HG03066 (cell line): ENCODE results near the gene FIZ1.

Source experiments
- ATAC-seq: cut with Tn5 transposase; IDR thresholded peaks from one replicate; pipeline ENCODE4 v1.9.1; 2021; ENCODE audit warnings: low read depth; ENCODE audit not compliant: unreplicated experiment

Gene FIZ1

DNA sequence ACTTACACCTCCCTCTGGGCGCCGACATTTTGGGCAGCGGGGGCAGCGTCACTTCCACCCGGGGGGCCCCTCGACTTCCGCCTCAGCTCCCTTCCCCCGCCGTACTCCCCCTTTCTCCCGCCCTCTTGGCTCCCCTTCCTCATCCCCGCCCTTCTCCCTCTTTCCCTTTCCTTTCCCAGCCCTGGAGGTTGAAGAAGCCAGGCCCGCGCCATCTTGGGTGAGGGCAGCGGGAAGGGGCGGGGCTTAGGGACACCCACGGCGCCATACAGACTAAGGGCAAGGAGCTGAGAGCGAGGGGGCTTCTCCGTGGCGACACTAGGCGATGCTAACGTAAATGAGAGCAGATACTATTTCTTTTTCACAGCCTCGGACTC lies at the start of gene FIZ1:
Gene FIZ1 (minus strand): TSS at position 50 of the 374 bp plus-strand sequence. CDS start 1,652 bp downstream, outside the sequence.
- peak; percentile 57 for ATAC-seq

DNA sequence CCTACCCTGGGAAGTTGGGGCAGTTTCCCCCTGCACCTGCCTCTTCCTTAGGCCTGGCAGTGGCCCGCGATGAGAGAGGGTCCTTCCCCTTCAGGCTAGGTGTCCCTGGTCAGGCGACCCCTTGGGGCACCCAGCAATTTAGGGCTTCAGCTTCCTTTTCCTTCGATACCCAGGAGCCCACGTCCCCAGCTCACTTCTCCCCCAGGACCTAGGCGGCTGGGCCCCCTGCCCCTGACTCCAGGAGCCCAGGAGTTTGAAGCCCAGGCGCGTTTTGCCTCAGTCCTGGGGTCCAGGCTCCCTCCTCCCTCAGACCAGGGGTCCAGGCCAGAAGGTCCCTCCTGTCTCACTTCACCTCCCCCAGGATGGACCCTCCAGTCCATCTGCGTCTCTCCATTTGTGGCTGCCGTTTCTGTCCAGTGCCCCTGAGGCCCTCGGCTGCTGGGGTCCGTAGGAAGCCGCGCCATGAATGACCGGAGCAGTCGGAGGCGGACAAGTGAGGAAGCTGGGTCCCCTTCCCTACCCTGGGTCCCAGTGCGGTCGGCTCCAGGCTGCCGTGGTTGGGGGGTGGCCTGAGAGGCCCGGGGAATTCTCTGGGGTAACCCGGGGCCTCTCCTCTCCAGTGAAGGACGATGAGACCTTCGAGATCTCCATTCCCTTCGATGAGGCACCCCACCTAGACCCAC lies 49.4 kb upstream of the FIZ1 start:
- no peak for ATAC-seq

- ATAC-seq, result no peak
Measured at GRCh38 chr19:55647732-55648584, 48.6 kb upstream of the FIZ1 start, which contains the start of gene CCDC106. CCDC106 (plus strand) TSS chr19:55648212; CDS start chr19:55649047, 835 bp downstream.

DNA sequence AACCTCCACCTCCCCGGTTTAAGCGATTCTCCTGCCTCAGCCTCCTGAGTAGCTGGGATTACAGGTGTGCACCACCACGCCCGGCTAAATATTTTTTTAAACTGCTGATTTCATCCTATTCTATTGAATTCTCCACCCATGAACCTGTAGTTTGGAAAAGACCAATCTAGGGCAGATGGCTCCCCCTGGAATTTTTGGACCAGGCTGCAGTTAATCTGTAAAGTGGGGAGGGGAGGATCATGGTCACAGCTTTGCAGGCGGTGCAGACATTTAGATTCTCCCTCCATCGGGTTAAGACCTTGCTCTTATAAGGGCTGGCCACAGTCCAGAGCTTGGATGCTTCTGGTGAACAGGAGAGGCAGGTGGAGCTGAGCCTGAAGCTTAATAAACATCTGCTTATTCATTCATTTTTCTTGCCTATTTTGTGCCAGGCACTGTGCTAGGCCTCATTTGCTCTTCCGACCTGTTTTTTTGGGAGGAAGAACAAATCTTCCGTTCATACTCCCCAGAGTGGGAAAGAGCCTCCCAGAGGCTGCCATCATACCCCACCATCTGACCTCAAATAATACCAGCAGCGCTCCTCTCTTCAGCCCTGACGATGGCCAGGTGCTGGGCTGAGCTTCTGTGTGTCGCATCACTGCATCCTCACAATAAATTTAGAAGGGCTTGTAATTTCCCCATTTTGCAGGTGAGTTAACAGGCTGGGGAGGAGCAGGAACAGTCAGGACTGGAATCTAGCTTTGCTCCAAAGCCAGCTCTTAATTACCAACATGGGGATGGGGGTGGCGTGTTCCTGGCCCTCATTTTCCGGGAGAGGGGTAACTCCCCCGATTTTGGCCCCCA lies 47.8 kb upstream of the FIZ1 start:
- no peak for ATAC-seq

DNA sequence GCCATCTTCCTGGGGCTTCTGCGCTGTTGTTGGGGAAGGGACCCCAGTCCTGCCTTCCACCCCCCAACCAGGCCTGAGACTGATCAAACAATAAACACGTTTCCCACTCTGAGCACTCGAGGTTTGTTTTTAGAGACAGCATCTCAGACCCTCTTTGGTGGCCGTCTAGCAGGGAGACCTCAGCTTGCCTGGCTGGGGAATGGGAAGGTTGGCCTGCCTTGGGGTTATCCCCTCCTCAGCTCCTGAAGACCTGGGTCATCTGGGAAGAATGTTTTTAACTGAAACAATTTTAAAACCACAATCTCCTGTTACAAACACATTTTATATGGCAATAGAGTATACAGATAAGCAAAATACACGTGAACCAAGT lies 46.2 kb upstream of the FIZ1 start:
- no peak for ATAC-seq

DNA sequence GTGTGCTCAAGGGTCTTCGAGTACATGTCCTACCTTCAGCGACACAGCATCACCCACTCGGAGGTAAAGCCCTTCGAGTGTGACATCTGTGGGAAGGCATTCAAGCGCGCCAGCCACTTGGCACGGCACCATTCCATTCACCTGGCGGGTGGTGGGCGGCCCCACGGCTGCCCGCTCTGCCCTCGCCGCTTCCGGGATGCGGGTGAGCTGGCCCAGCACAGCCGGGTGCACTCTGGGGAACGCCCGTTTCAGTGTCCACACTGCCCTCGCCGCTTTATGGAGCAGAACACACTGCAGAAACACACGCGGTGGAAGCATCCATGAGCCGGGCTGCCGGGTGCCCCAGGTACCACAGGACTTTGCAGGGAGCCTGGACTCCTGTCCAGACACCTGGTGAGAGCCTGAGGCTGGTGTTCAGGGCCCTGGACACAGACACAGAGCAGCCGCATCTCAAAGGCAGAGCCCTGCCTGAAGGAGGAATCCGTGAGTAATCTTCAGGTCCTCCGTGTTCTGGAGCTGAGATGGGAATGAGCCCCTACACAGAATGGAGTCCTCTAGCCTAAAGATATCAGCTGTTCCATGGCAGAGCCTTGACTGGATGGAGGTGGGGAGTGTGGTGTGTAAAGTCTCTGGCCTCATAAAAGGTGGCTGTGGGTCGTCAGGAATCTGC lies 45.7 kb upstream of the FIZ1 start:
- ATAC-seq, result no peak

DNA sequence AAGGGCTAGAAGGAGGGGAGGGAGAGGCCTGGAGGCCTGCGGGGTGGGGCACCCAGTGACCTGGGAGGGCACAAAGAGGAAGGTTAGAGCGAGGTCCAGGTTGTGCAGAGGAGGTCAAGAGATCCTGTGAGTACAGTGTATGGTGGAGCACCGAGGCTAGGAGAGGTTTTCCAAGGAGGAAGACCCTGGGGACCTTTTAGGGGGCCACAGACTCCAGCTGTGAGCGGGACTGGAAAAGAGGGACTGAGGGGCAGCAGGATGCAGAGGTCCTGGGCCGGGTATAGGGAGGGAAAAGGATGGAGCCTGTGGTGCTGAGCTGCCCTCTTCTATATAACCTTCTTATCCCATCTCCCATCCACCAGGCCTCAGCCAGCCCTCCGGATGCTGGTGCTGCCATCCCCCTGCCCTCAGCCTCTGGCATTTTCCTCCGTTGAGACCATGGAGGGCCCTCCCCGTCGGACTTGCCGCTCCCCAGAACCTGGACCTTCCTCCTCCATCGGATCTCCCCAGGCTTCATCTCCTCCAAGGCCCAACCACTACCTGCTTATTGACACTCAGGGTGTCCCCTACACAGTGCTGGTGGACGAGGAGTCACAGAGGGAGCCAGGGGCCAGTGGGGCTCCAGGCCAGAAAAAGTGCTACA lies 45.0 kb upstream of the FIZ1 start:
- no peak for ATAC-seq

GRCh38 chr19:55643887-55644176 lies 44.5 kb upstream of the FIZ1 start:
- no peak for ATAC-seq

GRCh38 chr19:55643003-55643886 lies 43.9 kb upstream of the FIZ1 start, which contains the start of gene ZNF581:
ZNF581 (plus strand) TSS chr19:55643649; CDS start chr19:55644572, 923 bp downstream.
- ATAC-seq, result peak; percentile 32

DNA sequence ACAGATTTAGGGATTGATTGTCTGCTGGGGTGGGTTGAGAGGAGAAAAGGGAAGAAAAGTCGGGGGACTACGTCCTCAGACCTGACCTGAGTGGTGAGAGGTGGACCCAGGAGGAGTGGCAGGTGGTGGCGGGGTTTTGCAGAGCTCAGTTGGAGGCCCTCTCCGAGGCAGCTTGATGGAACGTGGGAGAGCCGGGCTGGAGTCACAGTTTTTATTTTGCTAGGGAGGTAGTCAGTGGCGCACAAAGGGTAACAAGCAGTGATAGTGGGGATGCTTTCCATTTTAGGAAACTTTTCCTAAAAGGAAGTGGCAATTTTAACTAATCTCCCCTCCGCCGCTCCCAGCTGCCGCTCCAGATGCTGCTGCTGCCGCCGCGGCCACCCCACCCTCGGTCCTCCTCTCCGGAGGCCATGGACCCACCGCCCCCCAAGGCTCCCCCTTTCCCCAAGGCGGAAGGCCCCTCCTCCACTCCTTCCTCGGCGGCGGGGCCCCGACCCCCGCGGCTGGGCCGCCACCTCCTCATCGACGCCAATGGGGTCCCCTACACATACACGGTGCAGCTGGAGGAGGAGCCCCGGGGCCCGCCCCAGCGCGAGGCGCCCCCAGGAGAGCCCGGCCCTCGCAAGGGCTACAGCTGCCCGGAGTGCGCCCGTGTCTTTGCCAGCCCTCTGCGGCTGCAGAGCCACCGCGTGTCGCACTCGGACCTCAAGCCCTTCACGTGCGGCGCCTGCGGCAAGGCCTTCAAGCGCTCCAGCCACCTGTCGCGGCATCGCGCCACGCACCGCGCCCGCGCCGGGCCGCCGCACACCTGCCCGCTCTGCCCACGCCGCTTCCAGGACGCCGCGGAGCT lies 43.1 kb upstream of the FIZ1 start:
- ATAC-seq, result no peak

- no peak for ATAC-seq
Measured at GRCh38 chr19:55641426-55642152, 42.3 kb upstream of the FIZ1 start.

DNA sequence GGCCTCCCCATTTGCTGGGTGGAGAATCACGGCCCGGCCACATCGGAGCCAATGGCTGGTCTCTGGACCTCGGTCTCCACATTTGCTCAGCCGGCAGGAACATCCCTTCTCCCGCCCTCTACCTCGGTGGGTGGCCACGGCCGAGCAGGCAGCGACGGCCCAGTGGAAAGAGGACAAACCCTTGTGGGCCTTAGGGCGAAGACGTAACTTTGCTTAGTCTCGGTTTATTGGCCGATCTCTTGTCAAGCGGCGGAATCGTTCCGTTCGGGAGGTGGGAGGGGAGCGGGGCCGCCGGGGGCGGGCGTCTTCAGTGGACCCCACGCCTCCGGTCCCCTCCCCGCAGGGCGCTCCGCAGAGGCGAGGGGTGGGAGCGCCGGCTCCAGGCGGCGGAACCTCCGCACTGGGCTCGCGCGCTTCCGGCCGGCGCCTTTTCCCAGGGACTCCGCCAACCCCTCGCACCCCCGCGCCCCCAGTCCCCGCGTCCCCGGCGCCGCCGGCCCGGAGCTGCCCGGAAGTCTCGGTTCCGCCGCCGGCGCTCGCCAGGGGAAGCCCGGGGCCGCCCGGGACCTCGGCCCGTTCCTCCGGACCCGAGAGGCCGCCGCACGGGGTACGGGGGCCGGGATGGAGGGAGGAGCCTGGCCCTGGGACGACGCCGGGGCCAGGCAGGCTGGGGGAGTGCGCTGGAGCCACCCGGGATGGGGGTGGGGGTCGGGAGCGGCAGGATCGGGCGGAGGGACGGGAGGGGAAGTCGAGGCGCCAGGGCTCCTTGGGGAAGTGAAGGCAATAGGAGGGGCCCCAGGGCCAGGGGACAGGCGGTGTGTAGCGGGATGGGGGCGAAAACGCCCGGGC lies 41.5 kb upstream of the FIZ1 start, which contains the start of gene ZNF580:
Gene ZNF580 (plus strand): TSS at position 426 of the 849 bp plus-strand sequence. CDS start 1,507 bp downstream, outside the sequence.
- ATAC-seq, result no peak

- no peak for ATAC-seq
Measured at GRCh38 chr19:55640043-55640576, 40.8 kb upstream of the FIZ1 start.

DNA sequence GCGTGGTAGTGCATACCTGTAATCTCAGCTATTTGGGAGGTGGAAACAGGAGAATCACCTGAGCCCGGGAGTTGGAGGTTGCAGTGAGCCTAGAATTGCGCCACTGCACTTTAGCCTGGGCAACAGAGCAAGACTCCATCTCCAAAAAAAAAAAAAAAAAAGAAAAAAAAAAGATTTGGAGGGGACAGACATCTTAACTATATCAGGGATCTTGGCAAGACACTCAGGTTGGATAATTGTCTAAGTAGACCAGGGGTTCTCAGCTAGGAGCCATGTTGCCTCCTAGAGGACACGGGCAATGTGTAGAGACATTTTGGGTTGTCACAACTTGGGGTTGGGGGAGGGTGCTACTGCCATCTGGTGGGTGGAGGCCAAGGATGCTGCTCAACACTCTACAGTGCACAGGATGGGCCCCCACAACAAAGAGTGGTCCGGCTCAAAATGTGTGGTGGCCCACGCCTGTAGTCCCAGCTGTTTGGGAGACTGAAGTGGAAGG lies 39.6 kb upstream of the FIZ1 start:
- ATAC-seq, result no peak

GRCh38 chr19:55637534-55637933 lies 38.2 kb upstream of the FIZ1 start:
- ATAC-seq, result no peak

DNA sequence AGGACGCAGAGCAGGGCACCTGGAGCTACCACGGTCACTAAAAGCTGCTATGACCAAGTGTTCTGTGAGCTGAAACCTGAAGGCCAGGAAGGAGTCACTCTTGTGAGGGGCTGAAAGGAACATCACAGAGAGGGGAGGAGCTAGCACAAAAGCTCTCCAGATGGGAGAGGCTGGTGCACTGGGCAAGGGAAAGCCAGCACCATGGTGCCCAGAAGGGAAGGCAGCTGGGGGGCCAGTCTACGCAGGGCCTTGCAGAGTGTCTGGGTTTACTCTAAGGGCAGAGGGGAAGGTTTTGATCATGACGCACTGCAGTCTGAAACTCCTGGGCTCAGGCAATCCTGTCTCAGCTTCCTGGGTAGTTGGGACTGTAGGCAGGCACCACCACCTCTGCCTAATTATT lies 37.4 kb upstream of the FIZ1 start:
- ATAC-seq, result no peak
